ENCODE data around the gene CCDC188. TPM values are rescaled to one million over a fixed set of nuclear protein-coding genes. Genes with fewer than 3 reads are reported as not detected.

Gene CCDC188
- total and polyA plus RNA-seq, 10 of the 15 experiments (the other 5 are each of a cell fraction or from before 2014, with no cell fraction given) = not detected

DNA sequence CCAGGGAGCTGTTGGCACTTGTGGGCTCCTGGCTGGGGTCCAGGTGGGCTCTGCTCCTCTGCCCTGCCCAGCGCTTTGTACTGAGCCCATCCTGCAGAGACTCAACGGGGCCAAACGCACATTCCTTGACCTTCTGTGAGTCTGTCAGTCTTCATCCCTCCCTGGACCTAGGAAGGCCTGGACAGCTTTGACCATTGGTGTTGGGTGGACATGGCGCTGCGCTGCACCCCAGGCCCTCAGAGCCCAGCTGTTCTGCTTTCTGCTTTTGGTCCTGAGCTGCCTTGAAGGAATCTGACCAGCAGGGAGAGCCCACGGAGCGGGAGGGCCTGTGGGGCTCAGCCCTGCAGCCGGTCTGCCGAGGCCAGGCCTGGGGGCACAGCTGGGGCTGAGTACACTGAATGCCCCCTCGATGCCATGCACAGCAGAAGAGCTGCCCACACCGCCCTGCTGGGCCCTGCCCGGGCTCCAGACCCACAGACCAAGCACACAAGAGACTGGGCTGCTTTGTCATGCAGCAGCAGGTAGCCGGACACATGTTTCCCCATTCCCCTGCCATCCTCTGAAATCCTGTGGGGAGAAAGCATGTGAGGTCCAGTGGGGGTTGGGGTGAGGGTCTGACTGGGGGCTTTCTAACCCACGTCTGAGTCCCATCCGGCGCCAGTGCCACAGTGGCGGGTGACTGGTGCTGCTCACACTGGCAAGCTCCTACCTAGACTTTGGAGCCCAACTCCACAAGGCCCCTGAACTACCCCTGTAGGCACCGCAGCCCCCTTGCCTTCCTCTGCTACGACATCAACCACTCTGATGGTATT is 24.1 kb upstream of the CCDC188 start:
- Histone ChIP-seq H3K4me1 (ENCODE audit: control insufficient read depth, insufficient read depth, low read length) (no peaks in the 10 kb centered on the region), H3K36me3 (ENCODE audit: control insufficient read depth in 2 of 2, insufficient read depth in 2 of 2, low read length in 1 of 2) (no peaks in the 10 kb centered on the region), H3K9ac (ENCODE audit: control insufficient read depth, insufficient read depth, low read length) (no peak overlapping the region), H3K79me2 (ENCODE audit: control insufficient read depth, insufficient read depth, low read length) (no peaks in the 10 kb centered on the region), H2AFZ (ENCODE audit: control insufficient read depth, low read depth, low read length) (no peak overlapping the region), H3K9me3 (replicated peaks; ENCODE audit: control insufficient read depth, insufficient read depth, low read length) (no peaks in the 10 kb centered on the region), H3K27ac (ENCODE audit: control insufficient read depth, insufficient read depth) (no peak overlapping the region), H3K27me3 (replicated peaks in 1 of 2; ENCODE audit: control insufficient read depth in 2 of 2, insufficient read depth in 2 of 2, low read length in 1 of 2) (no peaks in the 10 kb centered on the region), H3K4me3 (no peak overlapping the region), H3K4me2 (ENCODE audit: control insufficient read depth, insufficient read depth) (no peak overlapping the region), H4K20me1 (ENCODE audit: control insufficient read depth, insufficient read depth) (no peaks in the 10 kb centered on the region)
- no TSS peak for BruUV-seq (replicated peaks)
- in situ Hi-C loops (cut with MboI) (no loop called here), intact Hi-C loops (cut with micrococcal nuclease; ENCODE audit: unreplicated experiment) (no loop called here)
- ATAC-seq (peak; percentile 61; the same call in 2 of the 3 replicates), FAIRE-seq (no peak), DNase-seq (ENCODE audit: low read depth, low spot score) (no peak)
- ChIA-PET CTCF (interaction anchor here (1.0 to 1.7 kb wide), 3 partner anchors 17 to 63 kb away, joined by 3 to 15 read pairs (median 4); no protein-coding TSS in a partner anchor), SMC1A (ENCODE audit: uncharacterized antibody, unreplicated experiment) (interaction anchor here (1.1 kb wide), 1 partner anchor 31 kb away, joined by 3 read pairs; no protein-coding TSS in a partner anchor), POLR2A (no interaction called here), RAD21 (ENCODE audit: unreplicated experiment) (interaction anchor here (1.0 to 2.2 kb wide), 3 partner anchors 16 to 63 kb away, joined by 3 to 11 read pairs (median 3); no protein-coding TSS in a partner anchor)
- WGBS (ENCODE audit: insufficient coverage, insufficient replicate concordance, low lambda C conversion rate, missing lambda C conversion rate) = 22% methylated on average over 19 of the region's 19 CpGs
- no peak for TF ChIP-seq RFX5 (IDR thresholded peaks at IDR 0.05; ENCODE audit: low read depth, low read length)
- TF ChIP-seq CBFB (IDR thresholded peaks at IDR 0.05; ENCODE audit: low read depth) = no peak
- TF ChIP-seq HCFC1 (IDR thresholded peaks at IDR 0.05; ENCODE audit: low read length) = no peak
- TF ChIP-seq RAD21 (IDR thresholded peaks at IDR 0.05; ENCODE audit: insufficient read depth, low read depth, low read length) = peak; percentile 22; the same call in 1 of the 2 replicates
- TF ChIP-seq MTA2 (IDR thresholded peaks at IDR 0.05; ENCODE audit: low read depth) = no peak
- TF ChIP-seq, protein P1, sequence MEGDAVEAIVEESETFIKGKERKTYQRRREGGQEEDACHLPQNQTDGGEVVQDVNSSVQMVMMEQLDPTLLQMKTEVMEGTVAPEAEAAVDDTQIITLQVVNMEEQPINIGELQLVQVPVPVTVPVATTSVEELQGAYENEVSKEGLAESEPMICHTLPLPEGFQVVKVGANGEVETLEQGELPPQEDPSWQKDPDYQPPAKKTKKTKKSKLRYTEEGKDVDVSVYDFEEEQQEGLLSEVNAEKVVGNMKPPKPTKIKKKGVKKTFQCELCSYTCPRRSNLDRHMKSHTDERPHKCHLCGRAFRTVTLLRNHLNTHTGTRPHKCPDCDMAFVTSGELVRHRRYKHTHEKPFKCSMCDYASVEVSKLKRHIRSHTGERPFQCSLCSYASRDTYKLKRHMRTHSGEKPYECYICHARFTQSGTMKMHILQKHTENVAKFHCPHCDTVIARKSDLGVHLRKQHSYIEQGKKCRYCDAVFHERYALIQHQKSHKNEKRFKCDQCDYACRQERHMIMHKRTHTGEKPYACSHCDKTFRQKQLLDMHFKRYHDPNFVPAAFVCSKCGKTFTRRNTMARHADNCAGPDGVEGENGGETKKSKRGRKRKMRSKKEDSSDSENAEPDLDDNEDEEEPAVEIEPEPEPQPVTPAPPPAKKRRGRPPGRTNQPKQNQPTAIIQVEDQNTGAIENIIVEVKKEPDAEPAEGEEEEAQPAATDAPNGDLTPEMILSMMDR (IDR thresholded peaks at IDR 0.05 in 2 of 3, conservative IDR thresholded peaks at IDR 0.05 in 1 of 3; ENCODE audit: control insufficient read depth in 2 of 3, extremely low read depth in 1 of 3, insufficient read depth in 1 of 3, low read depth in 3 of 3, low read length in 3 of 3) = 0 out of 6 replicates have a peak, but pooled peaks of 1 of the 3 experiments have one; percentile 12
- no peak for TF ChIP-seq ZNF207 (IDR thresholded peaks at IDR 0.05; ENCODE audit: borderline replicate concordance)

Measured in GM12878 (cell line).